ENCODE measurements around the gene HOXD9. TPM values are rescaled to one million over a fixed set of nuclear protein-coding genes. Genes with fewer than 3 reads are reported as not detected.

Gene HOXD9
- total RNA-seq, 1 experiment from 2014 or later, result not detected

GRCh38 chr2:176167398-176167797 lies 44.9 kb downstream of the HOXD9 start:
- DNase-seq (ENCODE audit: low spot score) (no peak), ATAC-seq (no peak)
- no peaks in the 10 kb centered on the region for H3K9me3 Mint-ChIP-seq
- no peak for TF ChIP-seq ATF3 (CRISPR knock-in tag; conservative IDR thresholded peaks at IDR 0.05)
- TF ChIP-seq ZNF512 (CRISPR knock-in tag; IDR thresholded peaks at IDR 0.05; ENCODE audit: borderline replicate concordance), result no peak
- no peak for TF ChIP-seq CREB1 (CRISPR knock-in tag; IDR thresholded peaks at IDR 0.05)
- TF ChIP-seq E2F4 (CRISPR knock-in tag; IDR thresholded peaks at IDR 0.05; ENCODE audit: borderline replicate concordance, low read depth), result no peak
- TF ChIP-seq ZBTB43 (CRISPR knock-in tag; IDR thresholded peaks at IDR 0.05), result no peak
- TF ChIP-seq STAT6 (CRISPR knock-in tag; conservative IDR thresholded peaks at IDR 0.05; ENCODE audit: low read depth), result no peak
- no peak for TF ChIP-seq ELF4 (CRISPR knock-in tag; IDR thresholded peaks at IDR 0.05; ENCODE audit: low read depth)
- no peak for TF ChIP-seq GTF2I (CRISPR knock-in tag; conservative IDR thresholded peaks at IDR 0.05)
- TF ChIP-seq EMX1 (CRISPR knock-in tag; IDR thresholded peaks at IDR 0.05), result no peak
- TF ChIP-seq ZNF219 (CRISPR knock-in tag; IDR thresholded peaks at IDR 0.05; ENCODE audit: borderline replicate concordance), result no peak
- TF ChIP-seq KAT7 (CRISPR knock-in tag; IDR thresholded peaks at IDR 0.05; ENCODE audit: borderline replicate concordance), result no peak
- no peak for TF ChIP-seq ATF1 (CRISPR knock-in tag; IDR thresholded peaks at IDR 0.05)
- TF ChIP-seq E2F1 (CRISPR knock-in tag; IDR thresholded peaks at IDR 0.05), result no peak
- TF ChIP-seq PREB (CRISPR knock-in tag; IDR thresholded peaks at IDR 0.05; ENCODE audit: borderline replicate concordance), result no peak
- H3K27me3 Mint-ChIP-seq (ENCODE audit: low read depth), result peaks cover 100% of the 10 kb centered on the region
- no peaks in the 10 kb centered on the region for H3K36me3 Mint-ChIP-seq
- peaks cover 27% of the 10 kb centered on the region for H3K4me1 Mint-ChIP-seq
- POLR2A ChIA-PET, result no interaction called here
- CTCF ChIA-PET, result no interaction called here
- H3K4me3 Mint-ChIP-seq, result no peak overlapping the region
- no peak overlapping the region for H3K27ac Mint-ChIP-seq

- Mint-ChIP-seq H3K36me3 (peaks cover 4% of the 10 kb centered on the region; the same call in 1 of the 2 replicates), H3K9me3 (no peaks in the 10 kb centered on the region), H3K4me1 (peaks cover 21% of the 10 kb centered on the region), H3K27me3 (ENCODE audit: low read depth) (peaks cover 100% of the 10 kb centered on the region), H3K27ac (no peak overlapping the region), H3K4me3 (no peak overlapping the region)
- POLR2A ChIA-PET, result no interaction called here
- CTCF ChIA-PET, result interaction anchor here (0.7 to 1.1 kb wide), 2 partner anchors 468 to 980 kb away, joined by 3 to 6 read pairs; no protein-coding TSS in a partner anchor
- ATAC-seq (no peak), DNase-seq (ENCODE audit: low spot score) (no peak)
- TF ChIP-seq USF1 (CRISPR knock-in tag; IDR thresholded peaks at IDR 0.05), result no peak
- no peak for TF ChIP-seq ZNF416 (CRISPR knock-in tag; IDR thresholded peaks at IDR 0.05)
- TF ChIP-seq AFF4 (CRISPR knock-in tag; IDR thresholded peaks at IDR 0.05; ENCODE audit: borderline replicate concordance), result no peak
- no peak for TF ChIP-seq ATF1 (CRISPR knock-in tag; IDR thresholded peaks at IDR 0.05)
- no peak for TF ChIP-seq MXD4 (CRISPR knock-in tag; IDR thresholded peaks at IDR 0.05; ENCODE audit: borderline replicate concordance)
- TF ChIP-seq KAT7 (CRISPR knock-in tag; IDR thresholded peaks at IDR 0.05; ENCODE audit: borderline replicate concordance), result no peak
- TF ChIP-seq JUN (CRISPR knock-in tag; IDR thresholded peaks at IDR 0.05), result no peak
- TF ChIP-seq CREM (CRISPR knock-in tag; IDR thresholded peaks at IDR 0.05), result no peak
Measured at GRCh38 chr2:176169181-176169580, 46.7 kb downstream of the HOXD9 start.

Measured in WTC11 (cell line).